NCI-H460 (cell line): ENCODE measurements around the gene TRMT2A. TPM values are rescaled to one million over a fixed set of nuclear protein-coding genes. Genes with fewer than 3 reads are reported as not detected.

ENCODE experiments used
- DNase-seq: peaks from one replicate; pipeline ENCODE4 v3.0.0-alpha.2; 2016; ENCODE audit warnings: low read depth; ENCODE audit errors: extremely low read depth
- total RNA-seq: library from RNA; depleted of rRNA; stranded (reverse); fragments of >200 nt; shearing (Covaris generic); gene quantifications from 2 replicates; pipeline ENCODE4 v1.2.3, GENCODE V29; 2014

TRMT2A gene
- total RNA-seq, 1 experiment from 2014 or later = 23.8 TPM

GRCh38 chr22:20135806-20136602 is 19.0 kb upstream of the TRMT2A start:
- no peak for DNase-seq

GRCh38 chr22:20135265-20135664 is 18.2 kb upstream of the TRMT2A start:
- DNase-seq = no peak

DNA sequence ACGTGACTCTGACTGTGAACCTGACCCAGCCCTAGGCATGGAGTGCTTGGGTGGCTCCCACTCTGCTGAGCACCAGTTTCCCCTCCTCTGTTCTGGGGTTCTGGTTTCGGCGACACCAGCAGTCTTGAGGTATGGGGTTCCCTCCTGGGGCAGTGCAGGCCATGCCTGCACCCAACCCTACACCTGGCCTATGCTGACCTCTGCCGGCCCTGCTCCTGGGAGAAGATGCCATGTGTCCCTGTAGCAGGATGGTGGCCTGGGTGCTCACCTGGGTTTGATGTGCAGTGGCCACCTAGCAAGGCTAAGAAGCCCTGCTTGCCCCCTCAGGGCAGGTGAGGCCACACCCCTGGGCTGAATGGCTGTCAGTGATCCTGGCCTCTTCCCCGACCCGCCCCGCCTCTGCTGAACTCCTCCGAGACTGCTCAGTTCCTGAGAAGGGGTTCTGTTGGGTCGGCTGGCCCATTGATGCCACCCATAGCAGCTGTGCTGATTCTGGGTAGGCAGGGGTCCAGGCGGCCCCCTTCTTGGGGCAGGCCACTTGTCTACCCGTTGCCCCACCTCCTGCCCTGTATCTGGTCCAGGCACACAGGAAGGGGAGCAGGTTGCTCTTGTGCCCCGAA is 17.0 kb upstream of the TRMT2A start:
- no peak for DNase-seq

GRCh38 chr22:20132686-20133246 is 15.7 kb upstream of the TRMT2A start:
- no peak for DNase-seq

- no peak for DNase-seq
These were observed 15.0 kb upstream of the TRMT2A start for GRCh38 chr22:20131859-20132685.

DNA sequence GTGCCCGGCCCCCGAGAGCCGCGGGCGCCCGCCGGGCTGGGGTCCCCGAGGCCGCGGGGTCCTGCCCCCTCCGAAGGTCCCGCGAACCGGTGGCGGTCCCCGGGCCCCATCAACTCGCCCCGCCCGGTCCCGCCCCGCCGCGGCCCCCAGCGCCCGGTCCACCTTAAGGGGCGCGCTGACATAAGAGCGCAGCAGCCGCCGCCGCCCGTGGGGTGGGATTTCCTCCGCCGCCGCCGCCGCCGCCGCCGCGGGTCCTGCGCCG is 14.5 kb upstream of the TRMT2A start, which contains the start of gene ZDHHC8:
Gene ZDHHC8, plus strand, starts transcription at position 208 of the 262 bp plus-strand sequence. CDS start 144 bp downstream, outside the sequence.
- DNase-seq = no peak

DNA sequence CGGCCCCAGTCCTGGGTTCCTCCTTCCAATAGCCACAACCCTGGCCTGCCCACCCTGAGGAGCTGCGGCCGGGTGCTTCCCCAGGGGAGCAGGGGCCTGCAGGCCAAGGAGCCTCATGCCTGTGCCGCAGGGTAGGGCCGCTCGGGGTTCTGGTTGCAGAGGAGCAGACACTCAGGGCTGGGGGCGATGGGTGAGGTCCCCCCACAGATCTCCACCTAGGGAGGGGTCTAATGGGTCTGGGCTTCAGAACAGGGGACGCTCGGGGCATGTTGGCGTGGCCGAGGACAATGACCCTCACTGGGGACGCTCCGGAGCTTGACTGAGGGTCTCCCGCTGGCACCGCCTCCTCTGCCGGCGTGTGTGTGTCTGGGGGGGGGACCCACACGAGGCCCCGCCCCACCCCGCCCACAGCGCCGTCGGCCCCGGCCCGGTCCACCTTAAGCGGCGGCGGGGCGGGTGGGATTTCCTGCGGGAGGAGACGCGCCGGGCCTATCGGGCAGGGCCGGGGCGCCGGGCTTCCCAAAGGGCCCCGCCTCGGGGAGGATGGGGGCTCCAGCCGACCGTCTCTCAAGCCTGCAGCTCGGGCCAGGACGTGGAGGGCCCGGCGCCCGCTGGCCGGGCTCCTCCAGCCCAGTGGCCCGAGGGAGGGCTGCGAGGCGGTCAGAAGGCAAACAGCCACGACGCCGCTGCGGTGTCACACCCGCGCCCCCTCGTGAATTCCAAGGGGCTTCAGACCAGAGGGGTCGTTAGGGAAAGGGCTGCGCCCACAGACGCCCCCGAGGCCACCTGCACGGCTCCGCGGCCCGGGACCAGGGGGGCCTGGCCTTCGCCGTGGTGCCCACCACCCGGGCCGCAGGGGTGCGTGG is 13.9 kb upstream of the TRMT2A start:
- peak; percentile 35 for DNase-seq

GRCh38 chr22:20130319-20130718 is 13.3 kb upstream of the TRMT2A start:
- DNase-seq = no peak

DNA sequence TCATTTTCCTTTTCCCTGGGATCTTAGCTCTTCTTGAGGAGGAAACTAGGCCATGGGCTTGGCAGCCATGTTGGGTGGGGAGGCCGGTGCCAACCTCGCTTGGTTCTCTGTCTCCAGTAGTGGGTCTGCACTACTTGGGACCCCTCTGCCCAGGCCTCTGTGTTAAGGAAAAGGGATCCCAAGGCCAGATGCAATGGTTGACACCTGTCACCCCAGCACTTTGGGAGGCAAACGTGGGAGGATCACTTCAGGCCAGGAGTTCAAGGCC is 12.7 kb upstream of the TRMT2A start:
- no peak for DNase-seq

DNA sequence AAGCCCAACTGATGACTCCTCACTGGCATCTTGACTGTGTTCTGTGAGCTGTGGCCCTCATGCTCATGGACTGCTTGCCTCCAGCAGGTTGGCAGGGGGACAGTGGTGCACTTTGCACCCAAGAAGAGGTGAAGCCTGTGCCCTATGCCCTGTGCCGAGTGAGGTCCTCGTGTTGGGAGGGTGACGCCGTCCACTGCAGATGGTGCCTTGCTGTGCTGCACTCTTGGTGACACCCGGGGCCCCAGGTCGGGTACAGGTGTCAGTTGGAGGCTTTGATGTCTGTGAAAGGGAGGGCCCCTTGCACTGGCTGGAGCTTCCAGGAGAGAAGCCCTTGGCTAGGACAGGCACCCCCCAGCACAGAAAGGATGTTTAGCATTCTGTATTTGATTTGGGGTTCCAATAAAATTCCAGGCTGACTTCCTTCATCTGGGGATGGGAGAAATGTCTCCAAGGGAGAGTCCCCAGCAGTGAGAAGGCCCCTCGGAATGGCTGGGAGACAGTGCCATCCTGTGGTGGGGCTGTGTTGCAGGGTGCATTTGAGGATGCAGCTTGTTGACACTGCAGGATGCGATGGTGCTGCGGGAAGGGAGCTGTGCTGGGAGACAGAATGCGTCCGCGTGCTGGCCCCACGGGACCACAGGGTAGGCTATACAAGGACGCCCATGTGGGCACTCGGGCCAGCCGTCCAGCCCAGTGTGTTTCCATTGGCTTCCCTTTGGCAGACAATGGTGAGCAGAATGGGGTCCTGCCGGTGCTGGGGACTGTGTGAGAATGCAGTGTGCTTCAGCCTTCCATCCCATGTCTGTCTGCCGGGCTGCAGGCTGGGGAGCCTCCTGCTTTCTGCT is 12.1 kb upstream of the TRMT2A start:
- peak; percentile 16 for DNase-seq

- DNase-seq = no peak
These were observed 11.5 kb upstream of the TRMT2A start for GRCh38 chr22:20128619-20128901.

DNA sequence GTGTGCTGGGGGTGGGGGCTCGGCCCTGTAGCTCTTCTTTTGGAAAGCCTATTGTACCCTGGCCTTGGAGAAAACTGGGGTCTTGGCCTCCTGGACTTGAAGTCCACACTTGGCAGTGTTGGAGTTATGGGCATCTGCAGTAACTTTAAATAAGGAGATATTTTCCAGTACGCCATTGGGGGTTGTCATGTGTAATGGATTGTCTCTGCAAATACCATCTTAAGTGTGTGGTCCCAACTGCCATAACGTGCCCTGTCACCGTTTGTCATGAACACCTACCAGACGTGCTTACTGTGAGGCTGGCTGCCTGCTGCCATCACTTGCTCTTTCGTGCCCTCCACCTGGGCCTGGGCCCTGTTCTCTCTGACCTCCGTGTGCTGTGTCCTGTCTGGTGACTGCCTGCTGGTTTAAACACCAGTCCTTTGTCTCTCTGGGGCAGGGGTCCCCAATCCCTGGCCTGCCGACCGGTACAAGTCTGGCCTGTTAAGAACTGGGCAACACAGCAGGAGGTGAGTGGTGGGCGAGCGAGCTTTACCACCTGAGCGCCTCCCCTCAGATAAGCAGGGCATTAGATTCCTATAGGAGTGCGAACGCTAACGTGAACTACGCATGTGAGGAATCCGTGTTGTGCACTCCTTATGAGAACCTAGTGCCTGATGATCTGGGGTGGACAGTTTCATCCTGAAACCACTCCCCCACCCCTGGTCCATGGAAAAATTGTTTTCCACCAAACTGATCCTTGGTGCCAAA is 11.0 kb upstream of the TRMT2A start:
- DNase-seq = no peak

- no peak for DNase-seq
These were observed 10.4 kb upstream of the TRMT2A start for GRCh38 chr22:20127318-20127868.

GRCh38 chr22:20126284-20127029 is 9.4 kb upstream of the TRMT2A start:
- no peak for DNase-seq

DNA sequence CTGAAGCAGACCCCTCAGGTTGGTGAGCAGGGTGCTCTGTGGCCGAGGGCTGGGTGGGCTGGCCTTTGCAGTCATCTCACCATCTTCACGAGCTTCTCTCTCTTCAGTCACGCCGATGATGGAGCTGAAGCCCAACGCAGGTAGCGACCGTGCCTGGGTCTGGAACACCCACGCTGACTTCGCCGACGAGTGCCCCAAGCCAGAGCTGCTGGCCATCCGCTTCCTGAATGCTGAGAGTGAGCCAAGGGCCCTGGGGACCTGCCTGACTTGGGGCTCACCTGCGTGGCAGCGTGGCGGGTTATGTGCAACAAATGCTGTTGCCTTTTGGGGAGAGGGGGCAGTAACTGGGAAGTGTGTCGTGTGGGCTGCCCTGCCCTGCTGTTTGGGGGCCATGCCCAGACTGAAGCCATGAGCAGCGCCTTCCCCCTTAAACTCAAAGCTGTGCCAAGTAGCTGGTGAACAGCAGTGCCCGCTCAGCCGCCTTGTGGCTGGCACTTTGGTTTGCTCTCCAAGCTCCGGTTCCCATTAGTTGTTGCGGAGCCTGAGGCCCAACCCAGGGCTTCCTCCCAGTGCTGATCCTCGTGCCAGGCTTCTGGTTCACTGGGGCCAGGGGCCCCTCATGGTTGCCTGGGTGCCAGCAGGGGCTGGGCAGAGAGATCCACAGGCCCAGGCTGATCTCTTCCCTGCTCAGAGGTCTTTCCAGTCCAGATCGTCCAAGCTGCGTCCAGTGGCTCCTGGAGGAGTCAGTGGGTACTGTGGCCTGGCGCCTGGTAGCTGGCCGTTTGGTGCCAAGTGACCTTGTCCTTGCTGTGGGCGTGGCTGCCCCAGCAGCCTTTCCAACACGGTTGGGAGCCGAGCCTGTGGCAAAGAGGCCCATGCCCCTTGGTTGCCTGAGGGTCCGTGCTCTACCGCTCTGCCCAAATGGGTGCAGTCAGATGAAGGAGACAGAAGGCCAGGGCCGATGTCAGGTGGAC is 8.5 kb upstream of the TRMT2A start:
- DNase-seq = no peak

DNA sequence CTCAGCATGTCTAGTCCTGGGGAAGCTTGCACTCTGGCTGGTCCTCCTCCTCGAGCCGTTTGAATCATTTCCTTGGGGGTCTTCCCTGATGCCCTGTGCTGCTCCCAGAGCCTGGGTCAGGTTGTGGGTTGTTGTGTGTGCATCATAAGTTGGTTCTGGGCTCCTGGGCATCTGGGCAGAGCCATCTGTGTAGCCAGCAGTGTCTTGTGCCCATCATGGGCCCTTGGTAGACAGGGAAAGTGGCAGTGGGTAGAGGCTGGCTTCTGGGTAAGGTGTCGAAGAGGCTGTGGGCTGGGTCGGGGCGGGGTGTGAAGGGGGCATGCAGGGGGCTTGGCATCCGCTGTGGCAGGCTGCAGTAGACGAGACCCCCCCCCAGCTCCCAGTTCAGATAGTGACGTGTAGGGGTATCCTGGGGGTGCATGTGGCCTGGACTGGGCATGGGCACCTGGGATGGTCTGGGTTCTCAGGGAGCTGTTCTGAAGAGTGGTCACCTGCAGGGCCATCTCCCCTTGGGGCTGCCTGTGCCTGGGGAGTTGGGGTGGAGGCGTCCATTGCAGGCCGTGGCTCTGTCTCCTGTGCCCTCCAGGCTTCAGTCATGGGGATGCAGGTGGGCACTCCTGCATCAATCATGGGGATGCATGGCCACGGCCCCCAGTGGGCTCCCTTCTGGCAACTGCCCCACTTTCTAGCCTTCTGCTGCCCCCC is 7.2 kb upstream of the TRMT2A start:
- no peak for DNase-seq
